Uterus (tissue), 4 donors: ENCODE data around the gene TSPAN4. TPM values are rescaled to one million over a fixed set of nuclear protein-coding genes. Genes with fewer than 3 reads are reported as not detected.

Experiments
- DNase-seq, 2 donors: peaks; one replicate each; pipeline ENCODE4 v3.0.0-alpha.2; 2019 to 2020
- H3K27ac ChIP-seq, 2 donors: fragments of 200-600 bp; sonication (generic); 1 replicate in 1 of 2; 2 replicates in 1 of 2; pipeline ENCODE4 v1.5.1; 2016 to 2018
- H3K27me3 ChIP-seq, 2 donors: fragments of 200-600 bp; sonication (generic); one replicate each; pipeline ENCODE4 v1.5.1; 2018 to 2019; ENCODE audit warnings: control low read depth in 1 of 2
- H3K36me3 ChIP-seq, 2 donors: fragments of 200-600 bp; sonication (generic); one replicate each; pipeline ENCODE4 v1.5.1; 2019; ENCODE audit warnings: control low read depth in 1 of 2
- H3K4me1 ChIP-seq, 2 donors: fragments of 200-600 bp; sonication (generic); one replicate each; pipeline ENCODE4 v1.5.1; 2018 to 2019; ENCODE audit warnings: control low read depth in 1 of 2
- H3K4me3 ChIP-seq, 2 donors: fragments of 200-600 bp; sonication (generic); 1 replicate in 1 of 2; 2 replicates in 1 of 2; pipeline ENCODE4 v1.5.1; 2018 to 2019; ENCODE audit warnings: mild to moderate bottlenecking in 1 of 2
- H3K9me3 ChIP-seq, 2 donors: fragments of 200-600 bp; sonication (generic); one replicate each; pipeline ENCODE4 v1.5.1; 2019; ENCODE audit warnings: control low read depth in 1 of 2
- CTCF ChIP-seq, 4 experiments: fragments of 200-600 bp in 2 of 4; fragments of 450-650 bp in 2 of 4; sonication (generic) in 2 of 4; IDR thresholded peaks; one replicate each; pipeline ENCODE4 v1.5.1; 2016 to 2019; ENCODE audit warnings: antibody characterized with exemption in 4 of 4, mild to moderate bottlenecking in 2 of 4, moderate library complexity in 1 of 4
- POLR2A ChIP-seq, 2 donors: fragments of 450-650 bp; IDR thresholded peaks; one replicate each; pipeline ENCODE4 v1.6.1; 2016; ENCODE audit warnings: antibody characterized with exemption in 2 of 2, mild to moderate bottlenecking in 1 of 2, moderate library complexity in 1 of 2
- intact Hi-C: fragments of 100-400 bp; cut with DNase I; formaldehyde crosslinking; loops from one replicate; pipeline ENCODE4 v1.15.1; 2023; ENCODE audit warnings: low total_unique reads
- total RNA-seq, 4 donors: library from RNA; depleted of rRNA in 3 of 4; stranded (reverse); fragments of >200 nt in 3 of 4; gene quantifications; one replicate each; pipeline versions ENCODE4 v1.1.0 to v1.2.4, GENCODE V29; 2014 to 2023
- donor health status: DM: yes; HTN: yes; CAD: no.

Gene TSPAN4
- total RNA-seq, 4 donors from 2014 or later = 68.4 to 119 (median 105) TPM

DNA sequence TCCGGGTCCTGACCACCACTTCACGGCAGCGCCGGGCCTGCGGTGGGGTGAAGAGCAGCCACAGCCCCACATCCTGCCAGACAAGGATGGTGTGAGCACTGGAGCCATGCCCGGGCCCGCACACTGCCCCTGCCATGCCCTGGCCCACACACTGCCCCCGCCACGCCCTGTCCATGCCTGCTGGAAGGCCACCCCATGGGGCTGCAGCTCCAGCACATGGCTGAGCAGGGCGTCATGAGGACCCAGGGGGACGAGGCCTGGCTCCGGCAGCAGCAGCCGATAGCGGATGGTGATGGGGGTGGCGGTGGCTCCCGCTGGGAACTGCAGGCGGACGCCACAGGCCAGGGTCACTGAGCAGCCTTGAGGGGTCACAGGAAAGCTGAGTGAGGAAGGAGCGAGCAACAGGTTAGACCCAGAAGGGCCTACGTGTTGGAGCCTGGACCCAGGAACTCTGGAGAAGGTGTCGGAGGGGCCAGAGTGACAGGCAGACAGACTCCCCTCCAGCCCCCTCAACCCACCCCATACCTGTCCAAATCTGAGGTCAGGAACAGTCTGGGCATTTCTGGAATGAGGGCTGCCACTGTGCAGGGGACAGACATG is 40.5 kb upstream of the TSPAN4 start:
- H3K27me3 ChIP-seq = no peaks in the 10 kb centered on the region
- H3K36me3 ChIP-seq = no peaks in the 10 kb centered on the region
- no peaks in the 10 kb centered on the region for H3K9me3 ChIP-seq
- H3K27ac ChIP-seq = no peak overlapping the region
- no peak for DNase-seq
- intact Hi-C loops = no loop called here
- no peak overlapping the region for H3K4me3 ChIP-seq
- TF ChIP-seq POLR2A (IDR thresholded peaks at IDR 0.05) (no peak), CTCF (IDR thresholded peaks at IDR 0.05) (no peak)
- H3K4me1 ChIP-seq = peaks cover 0 to 12% of the 10 kb centered on the region in 2 donors

- no peak for TF ChIP-seq POLR2A (IDR thresholded peaks at IDR 0.05)
- Histone ChIP-seq H3K4me1 (peaks cover 0 to 10% of the 10 kb centered on the region in 2 donors), H3K27ac (no peak overlapping the region), H3K4me3 (no peak overlapping the region), H3K27me3 (no peaks in the 10 kb centered on the region), H3K36me3 (no peaks in the 10 kb centered on the region), H3K9me3 (no peaks in the 10 kb centered on the region)
- intact Hi-C loops = no loop called here
- DNase-seq = no peak
Measured at GRCh38 chr11:802693-803466, 39.8 kb upstream of the TSPAN4 start.

- no peak for DNase-seq
- intact Hi-C loops = no loop called here
- peaks cover 0 to 11% of the 10 kb centered on the region in 2 donors for H3K4me1 ChIP-seq
- H3K4me3 ChIP-seq = no peak overlapping the region
- TF ChIP-seq POLR2A (IDR thresholded peaks at IDR 0.05) (no peak), CTCF (IDR thresholded peaks at IDR 0.05) (no peak)
- H3K9me3 ChIP-seq = no peaks in the 10 kb centered on the region
- H3K27me3 ChIP-seq = no peaks in the 10 kb centered on the region
- H3K27ac ChIP-seq = no peak overlapping the region
- no peaks in the 10 kb centered on the region for H3K36me3 ChIP-seq
Measured at GRCh38 chr11:803467-803742, 39.2 kb upstream of the TSPAN4 start.

DNA sequence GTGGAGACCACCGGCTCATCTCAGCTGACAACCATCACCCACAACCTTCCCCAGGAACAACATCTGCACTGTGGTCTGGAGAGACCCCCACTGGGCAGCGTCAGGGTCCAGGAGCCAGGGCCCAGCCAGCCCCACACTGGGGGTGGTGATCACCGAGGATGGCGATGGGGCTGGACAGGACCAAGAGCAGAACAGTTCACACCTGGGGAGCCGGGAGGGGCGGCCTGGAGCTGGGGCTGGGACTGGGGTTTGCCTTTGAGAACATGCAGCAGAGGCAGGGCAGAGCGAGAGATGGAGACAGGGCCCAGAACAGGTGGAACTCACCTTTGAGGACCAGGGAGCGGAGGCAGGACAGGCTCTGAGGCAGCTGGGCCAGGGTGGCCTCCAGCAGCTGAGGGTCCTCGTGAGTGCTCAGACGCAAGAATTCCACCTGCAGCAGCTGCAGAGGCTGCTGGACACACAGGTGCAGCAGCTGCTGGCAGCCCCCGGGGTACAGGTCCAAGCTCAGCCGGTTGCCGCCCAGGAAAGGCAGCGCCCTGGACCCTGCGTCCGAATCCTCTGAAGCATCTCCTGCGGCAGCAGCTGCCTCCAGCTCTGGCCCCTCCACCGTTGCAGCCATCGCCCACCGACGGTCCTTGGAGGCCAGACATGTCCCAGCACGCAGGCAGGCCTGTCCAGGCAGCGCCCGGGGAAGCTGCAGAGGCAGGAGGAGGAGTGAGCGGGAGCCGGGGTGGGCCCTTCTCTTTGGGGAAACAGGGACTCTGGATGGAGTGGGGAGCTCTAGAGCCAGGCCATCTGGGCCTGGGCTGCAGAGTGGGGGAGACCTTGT is 38.7 kb upstream of the TSPAN4 start:
- no peak for TF ChIP-seq POLR2A (IDR thresholded peaks at IDR 0.05)
- no peak for TF ChIP-seq CTCF (IDR thresholded peaks at IDR 0.05)
- H3K4me1 ChIP-seq = peaks cover 0 to 14% of the 10 kb centered on the region in 2 donors
- H3K27ac ChIP-seq = peak overlapping the region in 1 of 2 donors; percentile 84
- intact Hi-C loops = no loop called here
- H3K27me3 ChIP-seq = no peaks in the 10 kb centered on the region
- peak overlapping the region in 1 of 2 donors; percentile 46 for H3K4me3 ChIP-seq
- H3K9me3 ChIP-seq = no peaks in the 10 kb centered on the region
- H3K36me3 ChIP-seq = no peaks in the 10 kb centered on the region
- DNase-seq = no peak

- Histone ChIP-seq H3K27me3 (no peaks in the 10 kb centered on the region), H3K9me3 (no peaks in the 10 kb centered on the region), H3K36me3 (no peaks in the 10 kb centered on the region), H3K27ac (peak overlapping the region; percentile 81 to 84), H3K4me3 (peak overlapping the region; percentile 45 to 46), H3K4me1 (peaks cover 0 to 14% of the 10 kb centered on the region in 2 donors)
- DNase-seq = no peak
- intact Hi-C loops = no loop called here
- TF ChIP-seq CTCF (IDR thresholded peaks at IDR 0.05) = no peak
- TF ChIP-seq POLR2A (IDR thresholded peaks at IDR 0.05) = no peak
Measured at GRCh38 chr11:804599-804964, 38.1 kb upstream of the TSPAN4 start.
